HG02840 (cell line): Measurements from ENCODE around the gene CD300LG.
"Not testable (repeated sequence)": the region's sequence is repeated elsewhere in the genome, so short reads cannot be mapped to it uniquely, and the experiment has no call there.

ENCODE experiments used
- ATAC-seq: cut with Tn5 transposase; IDR thresholded peaks from one replicate; pipeline ENCODE4 v1.9.1; 2021; ENCODE audit warnings: mild to moderate bottlenecking, moderate library complexity, moderate number of reproducible peaks; ENCODE audit not compliant: unreplicated experiment, low FRiP score

The CD300LG gene

GRCh38 chr17:43823350-43824084 lies 23.5 kb upstream of the CD300LG start:
- no peak for ATAC-seq

- no peak for ATAC-seq
Observed at GRCh38 chr17:43825567-43825966, 21.4 kb upstream of the CD300LG start.

DNA sequence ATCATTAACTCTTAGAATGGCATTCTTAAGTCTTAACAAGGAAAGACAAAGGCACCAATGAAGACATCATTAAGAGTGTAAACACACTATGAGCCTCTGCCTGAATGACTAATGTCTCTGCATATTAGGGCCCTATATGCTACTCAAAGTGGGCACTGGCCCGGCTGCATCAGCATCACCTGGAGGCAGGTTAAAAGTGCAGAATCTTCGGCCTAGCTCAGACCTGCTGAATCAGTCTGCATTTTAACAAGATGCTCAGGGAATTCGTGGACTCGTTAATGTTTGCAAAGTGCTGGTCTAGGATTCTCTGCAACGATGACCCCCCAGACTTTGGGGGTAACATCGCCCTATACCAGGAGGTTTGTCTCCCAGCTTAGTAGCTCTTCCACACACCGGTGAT lies 20.8 kb upstream of the CD300LG start:
- no peak for ATAC-seq

GRCh38 chr17:43827596-43827995 lies 19.4 kb upstream of the CD300LG start:
- no peak for ATAC-seq

- no peak for ATAC-seq
Observed at GRCh38 chr17:43829738-43830137, 17.2 kb upstream of the CD300LG start.

GRCh38 chr17:43830510-43831140 lies 16.4 kb upstream of the CD300LG start:
- no peak for ATAC-seq

- ATAC-seq: no peak
Observed at GRCh38 chr17:43831633-43832032, 15.3 kb upstream of the CD300LG start.

GRCh38 chr17:43832168-43832975 lies 14.6 kb upstream of the CD300LG start:
- no peak for ATAC-seq

DNA sequence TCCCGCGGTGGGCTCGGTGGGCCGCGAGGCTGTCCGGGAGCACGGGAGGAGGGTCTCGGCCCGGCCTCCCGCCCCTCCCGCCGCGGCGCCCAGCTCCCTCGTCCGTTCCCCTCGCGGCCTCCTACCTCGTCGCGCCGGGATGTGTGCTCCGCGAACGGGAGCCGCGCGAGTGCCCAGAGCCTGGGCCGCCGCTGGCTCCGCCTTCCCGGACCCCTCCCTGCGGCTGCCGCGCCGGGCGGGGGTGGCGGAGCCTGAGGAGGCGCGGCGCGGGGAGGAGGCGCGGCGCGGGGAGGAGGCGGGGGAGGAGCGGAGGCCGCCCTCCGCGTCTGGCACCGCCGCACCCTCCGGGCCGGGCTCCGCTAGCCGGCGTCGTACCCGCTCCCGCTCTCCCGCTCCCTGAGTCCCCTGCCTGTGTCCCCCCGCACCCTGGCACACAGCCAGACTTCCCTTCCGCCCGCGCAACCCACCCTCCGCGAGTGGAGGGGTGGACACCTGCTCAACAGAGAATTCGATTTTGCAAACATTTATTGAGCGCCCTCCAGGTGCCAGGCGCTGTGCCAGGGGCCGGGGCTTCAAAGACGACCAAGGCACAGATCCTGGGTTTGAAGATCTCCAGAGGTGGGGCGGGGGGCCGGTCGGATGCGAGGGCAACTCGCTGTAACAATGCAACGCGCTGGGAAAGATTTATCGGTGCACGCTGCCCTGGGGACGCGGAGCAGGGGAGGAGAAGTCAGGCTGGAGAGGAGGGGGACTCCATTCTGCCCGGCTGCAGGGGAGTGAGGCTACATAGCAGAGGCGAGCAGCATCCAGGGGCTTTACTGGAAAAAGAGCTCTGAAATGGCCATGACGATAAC lies 13.8 kb upstream of the CD300LG start, which contains the start of gene MPP3:
TSS of gene MPP3 (minus strand) at position 171 of the 854 bp plus-strand sequence. CDS start 1,240 bp downstream, outside the sequence.
- no peak for ATAC-seq

DNA sequence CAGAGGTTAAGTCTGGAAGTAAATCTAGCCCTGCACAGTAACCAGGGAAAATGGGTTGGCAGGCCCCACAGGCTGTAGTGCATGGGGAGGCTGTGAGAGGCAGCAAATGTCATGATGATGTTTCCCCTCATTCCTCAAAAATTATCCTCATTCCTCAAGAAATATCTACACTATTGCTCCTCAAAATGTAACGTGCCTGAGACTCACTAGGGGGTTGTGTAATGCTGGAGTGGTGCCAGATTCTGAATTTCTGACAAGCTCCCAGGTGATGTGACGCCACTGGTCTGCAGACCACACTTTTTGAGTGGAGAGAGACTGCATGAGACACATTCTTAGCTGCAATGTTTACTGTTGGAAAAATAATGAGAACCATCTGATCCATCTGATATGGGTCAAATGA lies 12.9 kb upstream of the CD300LG start:
- no peak for ATAC-seq

- no peak for ATAC-seq
Observed at GRCh38 chr17:43839670-43840108, 7.3 kb upstream of the CD300LG start.

DNA sequence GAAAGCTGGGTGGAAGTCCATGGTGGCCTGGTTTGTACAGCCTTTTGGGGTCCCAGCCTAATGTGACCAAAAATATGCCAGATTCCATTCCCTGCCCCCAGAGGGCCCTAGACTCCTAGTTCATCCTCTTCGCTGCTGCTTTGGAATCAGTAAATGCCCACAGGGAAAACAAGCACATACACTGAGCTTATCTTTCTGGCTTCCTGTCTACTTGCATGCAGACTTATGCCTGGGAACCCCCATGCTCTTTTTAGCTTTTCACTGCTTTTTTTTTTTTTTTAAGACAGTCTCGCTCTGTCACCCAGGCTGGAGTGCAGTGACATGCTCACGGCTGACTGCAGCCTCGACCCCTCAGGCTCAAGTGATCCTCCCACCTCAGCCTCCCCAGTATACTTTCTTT lies 6.2 kb upstream of the CD300LG start:
- ATAC-seq: no peak

GRCh38 chr17:43841282-43841681 lies 5.7 kb upstream of the CD300LG start:
- ATAC-seq: no peak

- ATAC-seq: not testable (repeated sequence)
Observed at GRCh38 chr17:43842091-43842974, 4.6 kb upstream of the CD300LG start.

GRCh38 chr17:43842975-43843325 lies 4.0 kb upstream of the CD300LG start:
- ATAC-seq: no peak

- no peak for ATAC-seq
Observed at GRCh38 chr17:43844241-43844640, 2.7 kb upstream of the CD300LG start.

DNA sequence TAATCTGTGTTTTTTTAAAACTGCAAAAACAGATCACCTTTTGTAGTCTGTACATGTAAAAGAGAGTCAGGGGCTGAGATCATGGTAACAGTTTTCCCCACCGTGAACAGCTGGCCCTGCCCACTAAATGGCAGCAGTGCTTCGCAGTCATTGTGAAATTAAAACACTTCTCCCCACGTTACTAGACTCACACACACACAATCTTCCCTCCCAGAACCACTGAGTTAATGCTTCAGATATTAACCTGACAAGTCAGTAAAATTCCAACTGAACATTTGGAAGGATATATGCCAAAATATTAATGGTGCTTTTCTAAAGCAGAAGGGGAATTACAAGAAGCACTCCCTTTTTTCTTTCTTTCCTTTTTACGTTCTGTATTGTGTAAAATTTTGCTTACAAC lies 1.2 kb upstream of the CD300LG start:
- no peak for ATAC-seq

DNA sequence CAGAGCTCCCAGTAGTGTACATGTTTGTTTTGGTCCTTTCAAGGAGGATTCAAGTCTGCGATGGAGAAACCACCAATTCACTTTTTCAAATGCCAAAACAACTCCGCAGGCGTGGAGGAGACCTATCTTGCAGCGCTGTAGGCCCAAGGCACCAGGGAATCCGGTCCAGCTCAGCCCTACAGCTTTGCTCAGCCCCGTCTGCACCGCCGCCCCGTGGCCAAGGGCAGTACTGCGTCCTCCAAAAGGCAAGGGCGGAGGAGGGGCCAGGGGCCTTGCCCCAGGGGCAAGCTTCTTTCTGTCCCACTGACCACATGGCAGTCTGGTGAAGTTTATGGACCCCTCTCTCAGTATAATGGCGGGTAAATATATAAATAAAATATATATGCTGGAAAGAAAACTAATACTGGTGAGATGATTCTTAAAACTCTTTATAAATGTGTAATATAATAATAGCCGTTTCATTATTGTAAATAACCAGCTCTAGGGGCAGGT lies 709 bp upstream of the CD300LG start:
- ATAC-seq: no peak

DNA sequence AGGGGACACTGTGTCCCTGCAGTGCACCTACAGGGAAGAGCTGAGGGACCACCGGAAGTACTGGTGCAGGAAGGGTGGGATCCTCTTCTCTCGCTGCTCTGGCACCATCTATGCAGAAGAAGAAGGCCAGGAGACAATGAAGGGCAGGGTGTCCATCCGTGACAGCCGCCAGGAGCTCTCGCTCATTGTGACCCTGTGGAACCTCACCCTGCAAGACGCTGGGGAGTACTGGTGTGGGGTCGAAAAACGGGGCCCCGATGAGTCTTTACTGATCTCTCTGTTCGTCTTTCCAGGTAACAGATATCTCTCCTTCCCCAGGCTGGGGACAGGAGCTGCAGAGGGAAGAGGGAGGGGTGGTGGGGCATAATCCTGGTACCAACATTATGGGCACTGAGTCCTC lies 1.6 kb downstream of the CD300LG start:
- no peak for ATAC-seq
